ENCODE results near the gene BCL2L13.
A peak's percentile ranks its signal among the peaks of the same experiment; 100 is the strongest.
"Not testable (repeated sequence)": the region's sequence is repeated elsewhere in the genome, so short reads cannot be mapped to it uniquely, and the experiment has no call there.

BCL2L13 gene

GRCh38 chr22:17633217-17633997 lies 5.2 kb upstream of the BCL2L13 start:
- peak overlapping the region; percentile 27 for H3K4me3 ChIP-seq (ENCODE audit: low read depth, low read length)
- peak overlapping the region; percentile 92 for H3K27ac ChIP-seq
- H2AFZ ChIP-seq, result peak overlapping the region; percentile 56
- H3K79me2 ChIP-seq, result peaks cover 1% of the 10 kb centered on the region
- H3K36me3 ChIP-seq (ENCODE audit: control insufficient read depth, insufficient read depth, low read length), result no peaks in the 10 kb centered on the region
- H3K4me2 ChIP-seq (ENCODE audit: low read length), result peak overlapping the region; percentile 62
- H3K4me1 ChIP-seq, result peaks cover 15% of the 10 kb centered on the region
- TF ChIP-seq CTCF (IDR thresholded peaks at IDR 0.05), result no peak
- no peak overlapping the region for H3K9ac ChIP-seq
- no peaks in the 10 kb centered on the region for H3K9me3 ChIP-seq (ENCODE audit: control insufficient read depth, low read length)
- no peaks in the 10 kb centered on the region for H3K27me3 ChIP-seq (ENCODE audit: control insufficient read depth, insufficient read depth, low read length)

DNA sequence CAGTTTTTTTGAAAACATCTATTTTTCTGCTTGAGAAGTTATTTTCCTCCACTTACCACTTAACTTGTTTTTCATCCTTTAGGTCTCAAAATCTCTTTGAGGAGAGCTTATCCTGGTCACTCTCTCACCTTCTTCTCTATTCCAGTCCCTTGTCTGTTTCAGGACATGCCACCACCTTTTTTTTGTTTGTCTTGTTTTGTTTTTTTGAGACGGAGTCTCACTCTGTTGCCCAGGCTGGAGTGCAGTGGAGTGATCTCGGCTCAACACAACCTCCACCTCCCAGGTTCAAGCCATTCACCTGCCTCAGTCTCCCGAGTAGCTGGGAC lies 4.6 kb upstream of the BCL2L13 start:
- Histone ChIP-seq H3K4me2 (ENCODE audit: low read length) (peak overlapping the region; percentile 62), H3K9me3 (ENCODE audit: control insufficient read depth, low read length) (no peaks in the 10 kb centered on the region), H3K27ac (peak overlapping the region; percentile 92), H3K9ac (no peak overlapping the region), H2AFZ (peak overlapping the region; percentile 56), H3K27me3 (ENCODE audit: control insufficient read depth, insufficient read depth, low read length) (no peaks in the 10 kb centered on the region), H3K4me3 (ENCODE audit: low read depth, low read length) (peak overlapping the region; percentile 27), H3K36me3 (ENCODE audit: control insufficient read depth, insufficient read depth, low read length) (no peaks in the 10 kb centered on the region), H3K79me2 (no peaks in the 10 kb centered on the region), H3K4me1 (peaks cover 15% of the 10 kb centered on the region)
- no peak for TF ChIP-seq CTCF (IDR thresholded peaks at IDR 0.05)

- Histone ChIP-seq H3K4me2 (ENCODE audit: low read length) (no peak overlapping the region), H3K79me2 (no peaks in the 10 kb centered on the region), H3K4me1 (peaks cover 15% of the 10 kb centered on the region), H2AFZ (no peak overlapping the region), H3K27me3 (ENCODE audit: control insufficient read depth, insufficient read depth, low read length) (no peaks in the 10 kb centered on the region), H3K4me3 (ENCODE audit: low read depth, low read length) (no peak overlapping the region), H3K9ac (no peak overlapping the region), H3K36me3 (ENCODE audit: control insufficient read depth, insufficient read depth, low read length) (no peaks in the 10 kb centered on the region), H3K9me3 (ENCODE audit: control insufficient read depth, low read length) (no peaks in the 10 kb centered on the region), H3K27ac (peak overlapping the region; percentile 92)
- TF ChIP-seq CTCF (IDR thresholded peaks at IDR 0.05), result no peak
Observed at GRCh38 chr22:17634696-17635095, 3.9 kb upstream of the BCL2L13 start.

GRCh38 chr22:17636850-17637249 lies 1.7 kb upstream of the BCL2L13 start:
- not testable (repeated sequence) for H2AFZ ChIP-seq; H3K4me3 ChIP-seq (ENCODE audit: low read depth, low read length); H3K9ac ChIP-seq; H3K27ac ChIP-seq; H3K36me3 ChIP-seq (ENCODE audit: control insufficient read depth, insufficient read depth, low read length); H3K9me3 ChIP-seq (ENCODE audit: control insufficient read depth, low read length); H3K4me2 ChIP-seq (ENCODE audit: low read length); H3K27me3 ChIP-seq (ENCODE audit: control insufficient read depth, insufficient read depth, low read length); H3K79me2 ChIP-seq
- peaks cover 15% of the 10 kb centered on the region for H3K4me1 ChIP-seq

GRCh38 chr22:17637490-17638181 lies 921 bp upstream of the BCL2L13 start:
- peak overlapping the region; percentile 91 for H2AFZ ChIP-seq

More at GRCh38 chr22:17637490-17638181, 921 bp upstream of the BCL2L13 start:
- no peak for TF ChIP-seq CTCF (IDR thresholded peaks at IDR 0.05)
- H3K9ac ChIP-seq, result peak overlapping the region; percentile 87
- peak overlapping the region; percentile 83 for H3K4me2 ChIP-seq (ENCODE audit: low read length)
- no peaks in the 10 kb centered on the region for H3K9me3 ChIP-seq (ENCODE audit: control insufficient read depth, low read length)
- no peaks in the 10 kb centered on the region for H3K36me3 ChIP-seq (ENCODE audit: control insufficient read depth, insufficient read depth, low read length)
- no peaks in the 10 kb centered on the region for H3K79me2 ChIP-seq
- H3K27me3 ChIP-seq (ENCODE audit: control insufficient read depth, insufficient read depth, low read length), result no peaks in the 10 kb centered on the region
- H3K4me1 ChIP-seq, result peaks cover 11% of the 10 kb centered on the region
- H3K4me3 ChIP-seq (ENCODE audit: low read depth, low read length), result peak overlapping the region; percentile 90
- H3K27ac ChIP-seq, result peak overlapping the region; percentile 99
